Nephron (organoid): Measurements from ENCODE around the gene GPR39.

Source experiments
- H3K27ac Mint-ChIP-seq, 3 experiments: 2 replicates each; pipeline ENCODE4 v1.8.0; 2020; ENCODE audit warnings: mixed read lengths in 3 of 3, mild to moderate bottlenecking in 2 of 3, moderate library complexity in 1 of 3
- H3K27me3 Mint-ChIP-seq: 2 replicates; pipeline ENCODE4 v1.8.0; 2021; ENCODE audit warnings: low read depth, mild to moderate bottlenecking, moderate library complexity, mixed read lengths
- H3K36me3 Mint-ChIP-seq: 2 replicates; pipeline ENCODE4 v1.8.0; 2020; ENCODE audit warnings: low read depth, mixed read lengths
- H3K4me1 Mint-ChIP-seq: 2 replicates; pipeline ENCODE4 v1.8.0; 2020; ENCODE audit warnings: mixed read lengths
- H3K4me3 Mint-ChIP-seq, 3 experiments: 2 replicates each; pipeline ENCODE4 v1.8.0; 2020; ENCODE audit warnings: mild to moderate bottlenecking in 3 of 3, mixed read lengths in 3 of 3, moderate library complexity in 2 of 3
- H3K9me3 Mint-ChIP-seq: 2 replicates; pipeline ENCODE4 v1.8.0; 2020; ENCODE audit warnings: mixed read lengths
- TF ChIP-seq, protein P1 (sequence below), 3 experiments: fragments of 200-600 bp; sonication (generic); IDR thresholded peaks; one replicate each; pipeline ENCODE4 v1.5.0; 2021; ENCODE audit warnings: antibody characterized with exemption in 3 of 3; ENCODE audit not compliant: unreplicated experiment in 3 of 3

Gene GPR39

DNA sequence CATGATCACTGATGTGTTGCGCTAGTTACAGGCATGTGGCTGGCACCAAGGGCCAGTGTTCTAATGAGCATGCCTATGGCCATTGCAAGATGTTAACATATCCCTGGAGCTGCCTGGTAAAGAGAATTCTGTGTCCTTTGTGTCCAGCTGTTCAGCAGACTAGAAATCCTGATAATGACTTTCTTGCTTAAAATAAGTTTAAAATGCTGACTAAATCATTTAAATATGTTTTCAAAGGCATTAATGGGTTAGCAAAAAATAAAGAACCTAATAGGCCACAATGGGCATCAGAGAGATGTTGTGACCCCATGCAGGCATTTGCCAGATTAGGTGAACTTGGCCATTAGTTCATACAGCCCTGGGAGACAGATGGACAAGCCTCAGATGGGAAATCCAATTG, 67.5 kb downstream of the GPR39 start:
- Mint-ChIP-seq H3K27me3 (peaks cover 11% of the 10 kb centered on the region), H3K4me3 (no peak overlapping the region), H3K9me3 (no peaks in the 10 kb centered on the region), H3K27ac (no peak overlapping the region), H3K4me1 (no peaks in the 10 kb centered on the region), H3K36me3 (no peaks in the 10 kb centered on the region)
- TF ChIP-seq, protein P1, sequence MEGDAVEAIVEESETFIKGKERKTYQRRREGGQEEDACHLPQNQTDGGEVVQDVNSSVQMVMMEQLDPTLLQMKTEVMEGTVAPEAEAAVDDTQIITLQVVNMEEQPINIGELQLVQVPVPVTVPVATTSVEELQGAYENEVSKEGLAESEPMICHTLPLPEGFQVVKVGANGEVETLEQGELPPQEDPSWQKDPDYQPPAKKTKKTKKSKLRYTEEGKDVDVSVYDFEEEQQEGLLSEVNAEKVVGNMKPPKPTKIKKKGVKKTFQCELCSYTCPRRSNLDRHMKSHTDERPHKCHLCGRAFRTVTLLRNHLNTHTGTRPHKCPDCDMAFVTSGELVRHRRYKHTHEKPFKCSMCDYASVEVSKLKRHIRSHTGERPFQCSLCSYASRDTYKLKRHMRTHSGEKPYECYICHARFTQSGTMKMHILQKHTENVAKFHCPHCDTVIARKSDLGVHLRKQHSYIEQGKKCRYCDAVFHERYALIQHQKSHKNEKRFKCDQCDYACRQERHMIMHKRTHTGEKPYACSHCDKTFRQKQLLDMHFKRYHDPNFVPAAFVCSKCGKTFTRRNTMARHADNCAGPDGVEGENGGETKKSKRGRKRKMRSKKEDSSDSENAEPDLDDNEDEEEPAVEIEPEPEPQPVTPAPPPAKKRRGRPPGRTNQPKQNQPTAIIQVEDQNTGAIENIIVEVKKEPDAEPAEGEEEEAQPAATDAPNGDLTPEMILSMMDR (IDR thresholded peaks at IDR 0.05; ENCODE audit: unreplicated experiment in 3 of 3), result no peak

DNA sequence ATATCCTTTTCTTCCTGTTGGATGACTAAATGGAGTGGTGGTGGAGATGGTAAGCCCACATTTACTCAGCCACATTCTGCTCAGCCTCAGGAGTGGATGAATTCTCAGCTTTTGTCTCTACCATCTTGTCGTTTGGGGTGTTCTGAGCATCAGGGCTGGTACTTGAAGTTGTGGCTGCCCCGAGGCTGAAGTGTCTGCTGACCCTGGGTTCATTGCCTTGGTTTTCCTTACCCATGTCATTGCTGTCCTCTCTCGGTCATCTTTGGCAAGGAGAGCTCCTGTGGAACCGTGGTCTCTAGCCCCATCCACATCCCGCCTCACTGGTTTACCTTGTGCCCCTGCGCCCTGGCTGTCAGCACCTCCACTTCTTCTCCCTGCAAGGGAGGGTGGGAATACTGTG, 71.9 kb downstream of the GPR39 start:
- Mint-ChIP-seq H3K36me3 (no peaks in the 10 kb centered on the region), H3K27ac (no peak overlapping the region), H3K27me3 (peaks cover 12% of the 10 kb centered on the region), H3K4me1 (no peaks in the 10 kb centered on the region), H3K4me3 (no peak overlapping the region), H3K9me3 (no peaks in the 10 kb centered on the region)
- TF ChIP-seq, protein P1 (IDR thresholded peaks at IDR 0.05; ENCODE audit: unreplicated experiment in 3 of 3), result no peak

DNA sequence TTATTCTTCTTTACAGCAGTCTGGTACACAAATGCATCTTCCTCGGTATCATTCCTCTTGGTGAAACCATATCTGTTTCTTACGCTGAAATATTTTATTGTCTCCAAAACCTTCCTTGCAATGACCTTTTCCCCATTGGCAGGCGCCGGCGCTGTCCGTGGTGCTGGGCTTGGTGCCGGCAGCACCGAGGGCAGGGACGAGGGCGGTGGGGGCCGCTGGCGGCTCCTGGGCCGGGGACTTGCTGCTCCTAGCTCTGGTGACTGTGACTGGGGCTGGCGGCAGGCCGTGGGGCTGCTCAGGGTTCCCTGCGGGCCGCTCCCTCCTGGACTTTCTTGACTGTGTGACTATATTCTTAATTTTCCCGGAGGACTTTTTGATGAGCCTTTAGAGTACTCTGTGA, 72.5 kb downstream of the GPR39 start:
- Mint-ChIP-seq H3K36me3 (no peaks in the 10 kb centered on the region), H3K27ac (no peak overlapping the region), H3K9me3 (no peaks in the 10 kb centered on the region), H3K27me3 (peaks cover 12% of the 10 kb centered on the region), H3K4me1 (no peaks in the 10 kb centered on the region), H3K4me3 (no peak overlapping the region)
- TF ChIP-seq, protein P1 (IDR thresholded peaks at IDR 0.05; ENCODE audit: unreplicated experiment in 3 of 3), result no peak

DNA sequence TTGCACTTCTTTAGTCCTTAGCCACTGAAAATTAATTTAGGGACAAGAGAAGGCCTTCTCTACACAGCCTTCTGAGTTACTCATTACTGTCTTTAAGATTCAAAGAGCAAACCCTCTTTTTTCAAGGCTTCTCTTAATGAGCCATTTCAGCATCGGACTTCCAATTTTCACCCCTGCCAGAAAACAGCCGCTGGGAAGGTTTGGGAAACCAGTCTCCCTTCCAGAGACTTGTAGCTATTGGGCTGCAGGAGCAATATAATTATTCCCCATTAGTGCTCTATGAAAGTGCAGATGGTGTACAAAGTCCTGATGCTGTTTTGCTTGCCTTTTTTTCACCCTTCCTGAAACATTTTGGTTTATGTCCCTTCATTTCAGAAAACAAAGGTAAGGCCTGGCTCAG, 79.3 kb downstream of the GPR39 start:
- H3K4me3 Mint-ChIP-seq, result no peak overlapping the region
- H3K9me3 Mint-ChIP-seq, result no peaks in the 10 kb centered on the region
- H3K27ac Mint-ChIP-seq, result no peak overlapping the region
- H3K36me3 Mint-ChIP-seq, result no peaks in the 10 kb centered on the region
- no peaks in the 10 kb centered on the region for H3K4me1 Mint-ChIP-seq
- H3K27me3 Mint-ChIP-seq, result no peaks in the 10 kb centered on the region
- TF ChIP-seq, protein P1 (IDR thresholded peaks at IDR 0.05; ENCODE audit: unreplicated experiment in 3 of 3), result no peak

DNA sequence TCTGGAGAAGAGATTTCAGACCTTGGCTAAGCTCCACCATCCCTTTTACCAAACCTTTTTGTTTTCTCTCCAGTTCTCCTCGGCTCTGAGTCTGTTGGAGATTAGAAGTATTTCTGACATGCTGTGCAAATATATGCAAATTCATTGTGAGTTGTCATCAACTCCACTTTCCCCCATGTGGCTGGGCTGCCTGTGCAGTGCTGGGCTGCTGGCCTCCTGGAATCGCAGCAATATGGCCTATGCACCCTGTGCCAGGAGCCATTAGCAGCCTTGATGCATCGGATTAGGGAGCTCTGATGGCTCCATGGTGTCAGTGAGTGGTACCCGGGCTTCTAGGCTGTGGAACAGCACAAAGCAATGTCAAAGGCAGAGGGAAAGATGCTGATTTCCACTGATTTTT, 80.0 kb downstream of the GPR39 start:
- Mint-ChIP-seq H3K4me3 (no peak overlapping the region), H3K27me3 (no peaks in the 10 kb centered on the region)
- TF ChIP-seq, protein P1 (IDR thresholded peaks at IDR 0.05; ENCODE audit: unreplicated experiment in 3 of 3), result no peak

DNA sequence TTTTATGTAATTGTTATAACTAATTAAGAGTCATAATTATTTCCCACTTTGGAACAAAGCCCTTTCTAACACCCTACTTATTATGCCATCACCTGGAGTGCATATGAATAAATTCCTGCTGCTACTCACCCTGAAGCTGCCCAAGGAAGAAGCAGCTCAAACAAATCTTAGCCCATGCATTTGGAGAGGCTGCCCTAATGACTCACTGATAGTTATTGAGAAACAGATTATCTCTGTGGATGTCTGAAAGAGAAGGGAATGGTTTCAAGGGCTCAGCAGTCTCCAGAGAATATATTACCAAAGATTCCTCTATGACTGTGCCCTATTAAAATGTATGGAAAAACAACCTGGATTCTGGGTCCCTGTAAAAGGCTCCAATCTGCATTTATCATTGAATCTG, 81.0 kb downstream of the GPR39 start:
- Mint-ChIP-seq H3K36me3 (no peaks in the 10 kb centered on the region), H3K27ac (no peak overlapping the region), H3K27me3 (no peaks in the 10 kb centered on the region), H3K4me3 (no peak overlapping the region), H3K9me3 (peaks cover 3% of the 10 kb centered on the region), H3K4me1 (no peaks in the 10 kb centered on the region)
- TF ChIP-seq, protein P1 (IDR thresholded peaks at IDR 0.05; ENCODE audit: unreplicated experiment in 3 of 3), result no peak

More for the DNA sequence above, 80.0 kb downstream of the GPR39 start:
- Mint-ChIP-seq H3K36me3 (no peaks in the 10 kb centered on the region), H3K4me1 (no peaks in the 10 kb centered on the region), H3K9me3 (peaks cover 2% of the 10 kb centered on the region), H3K27ac (no peak overlapping the region)
